Breast epithelium (tissue), 4 donors: ENCODE data around the gene CCNL1. TPM values are rescaled to one million over a fixed set of nuclear protein-coding genes. Genes with fewer than 3 reads are reported as not detected.
A peak's percentile ranks its signal among the peaks of the same experiment; 100 is the strongest.

Source experiments
- DNase-seq, 2 donors: peaks; one replicate each; pipeline ENCODE4 v3.0.0-alpha.2; 2019; ENCODE audit warnings: low spot score in 2 of 2
- H3K27ac ChIP-seq, 2 donors: fragments of 200-600 bp; sonication (generic) in 1 of 2; one replicate each; pipeline ENCODE4 v1.5.1; 2016 to 2019; ENCODE audit warnings: mild to moderate bottlenecking in 1 of 2
- H3K27me3 ChIP-seq, 2 donors: fragments of 200-600 bp; sonication (generic) in 1 of 2; one replicate each; pipeline versions ENCODE4 v1.5.1 to v1.6.0; 2017 to 2019; ENCODE audit warnings: control low read depth in 1 of 2, mild to moderate bottlenecking in 1 of 2
- H3K36me3 ChIP-seq: fragments of 200-600 bp; one replicate; pipeline ENCODE4 v1.5.1; 2019
- H3K4me1 ChIP-seq, 2 donors: fragments of 200-600 bp; sonication (generic); one replicate each; pipeline ENCODE4 v1.5.1; 2016 to 2019; ENCODE audit warnings: control low read depth in 1 of 2
- H3K4me3 ChIP-seq, 3 donors: fragments of 200-600 bp; sonication (generic); 1 replicate in 2 of 3; 2 replicates in 1 of 3; pipeline ENCODE4 v1.5.1; 2016 to 2019; ENCODE audit warnings: mild to moderate bottlenecking in 3 of 3, moderate library complexity in 2 of 3
- H3K9me3 ChIP-seq, 2 donors: fragments of 200-600 bp; sonication (generic) in 1 of 2; one replicate each; pipeline ENCODE4 v1.5.1; 2016 to 2019; ENCODE audit warnings: control low read depth in 1 of 2
- CTCF ChIP-seq, 3 donors: fragments of 450-650 bp; IDR thresholded peaks; one replicate each; pipeline ENCODE4 v1.5.1; 2016 to 2017; ENCODE audit warnings: antibody characterized with exemption in 3 of 3, mild to moderate bottlenecking in 3 of 3, moderate library complexity in 3 of 3
- POLR2A ChIP-seq: fragments of 450-650 bp; IDR thresholded peaks from one replicate; pipeline ENCODE4 v1.6.1; 2016; ENCODE audit warnings: antibody characterized with exemption, mild to moderate bottlenecking, moderate library complexity
- POLR2AphosphoS5 ChIP-seq, 3 donors: sonication (generic); formaldehyde crosslinking; IDR thresholded peaks; one replicate each; pipeline ENCODE4 v1.6.1; 2017; ENCODE audit warnings: antibody characterized with exemption in 3 of 3
- intact Hi-C: fragments of 100-400 bp; cut with DNase I; formaldehyde crosslinking; loops from one replicate; pipeline ENCODE4 v1.15.1; 2023; ENCODE audit warnings: low total_unique reads
- total RNA-seq, 3 donors: library from RNA; depleted of rRNA; stranded (reverse); fragments of >200 nt; gene quantifications; one replicate each; pipeline ENCODE4 v1.1.0, GENCODE V29; 2016

Gene CCNL1
- total RNA-seq, 3 donors from 2014 or later: 270 to 573 (median 300) TPM

GRCh38 chr3:157152930-157153329, 7.0 kb downstream of the CCNL1 start:
- peaks cover 0 to 38% of the 10 kb centered on the region in 2 donors for H3K4me1 ChIP-seq
- no peaks in the 10 kb centered on the region for H3K9me3 ChIP-seq
- TF ChIP-seq CTCF (IDR thresholded peaks at IDR 0.05): no peak
- TF ChIP-seq POLR2A: no peak
- TF ChIP-seq POLR2AphosphoS5 (IDR thresholded peaks at IDR 0.05): no peak
- no peak overlapping the region for H3K4me3 ChIP-seq
- peak overlapping the region in 1 of 2 donors; percentile 30 for H3K27ac ChIP-seq
- no peak for DNase-seq
- no peaks in the 10 kb centered on the region for H3K27me3 ChIP-seq
- intact Hi-C loops: no loop called here
- peaks cover 25% of the 10 kb centered on the region for H3K36me3 ChIP-seq

GRCh38 chr3:157152438-157152837, 7.5 kb downstream of the CCNL1 start:
- DNase-seq: no peak
- TF ChIP-seq POLR2A: no peak
- TF ChIP-seq POLR2AphosphoS5 (IDR thresholded peaks at IDR 0.05): no peak
- no peak for TF ChIP-seq CTCF (IDR thresholded peaks at IDR 0.05)
- H3K4me1 ChIP-seq: peaks cover 0 to 35% of the 10 kb centered on the region in 2 donors
- no peaks in the 10 kb centered on the region for H3K9me3 ChIP-seq
- H3K4me3 ChIP-seq: no peak overlapping the region
- intact Hi-C loops: no loop called here
- H3K36me3 ChIP-seq: peaks cover 30% of the 10 kb centered on the region
- H3K27ac ChIP-seq: no peak overlapping the region
- no peaks in the 10 kb centered on the region for H3K27me3 ChIP-seq

GRCh38 chr3:157151627-157152026, 8.3 kb downstream of the CCNL1 start:
- no peak overlapping the region for H3K27ac ChIP-seq
- no peak for DNase-seq
- TF ChIP-seq CTCF (IDR thresholded peaks at IDR 0.05) (no peak), POLR2AphosphoS5 (IDR thresholded peaks at IDR 0.05) (no peak), POLR2A (no peak)
- peaks cover 0 to 29% of the 10 kb centered on the region in 2 donors for H3K4me1 ChIP-seq
- H3K27me3 ChIP-seq: no peaks in the 10 kb centered on the region
- no peak overlapping the region for H3K4me3 ChIP-seq
- H3K9me3 ChIP-seq: no peaks in the 10 kb centered on the region
- intact Hi-C loops: no loop called here
- H3K36me3 ChIP-seq: peaks cover 36% of the 10 kb centered on the region

- no peak for DNase-seq
- no peak overlapping the region for H3K27ac ChIP-seq
- H3K9me3 ChIP-seq: no peaks in the 10 kb centered on the region
- H3K4me3 ChIP-seq: no peak overlapping the region
- TF ChIP-seq POLR2A: no peak
- no peak for TF ChIP-seq CTCF (IDR thresholded peaks at IDR 0.05)
- TF ChIP-seq POLR2AphosphoS5 (IDR thresholded peaks at IDR 0.05): no peak
- no peaks in the 10 kb centered on the region for H3K27me3 ChIP-seq
- H3K36me3 ChIP-seq: peaks cover 36% of the 10 kb centered on the region
- peaks cover 0 to 24% of the 10 kb centered on the region in 2 donors for H3K4me1 ChIP-seq
- intact Hi-C loops: no loop called here
Measured at GRCh38 chr3:157151151-157151550, 8.8 kb downstream of the CCNL1 start.

GRCh38 chr3:157149136-157149696, 10.7 kb downstream of the CCNL1 start:
- DNase-seq: no peak
- Histone ChIP-seq H3K27ac (no peak overlapping the region), H3K9me3 (no peaks in the 10 kb centered on the region), H3K36me3 (peaks cover 36% of the 10 kb centered on the region), H3K4me1 (peaks cover 0 to 6% of the 10 kb centered on the region in 2 donors), H3K4me3 (no peak overlapping the region), H3K27me3 (no peaks in the 10 kb centered on the region)
- intact Hi-C loops: no loop called here
- no peak for TF ChIP-seq POLR2A
- no peak for TF ChIP-seq POLR2AphosphoS5 (IDR thresholded peaks at IDR 0.05)
- TF ChIP-seq CTCF (IDR thresholded peaks at IDR 0.05): no peak
